Endothelial cell of umbilical vein (primary cell): ENCODE results near the gene HTRA1.

ENCODE experiments used
- EZH2 ChIP-seq: IDR thresholded peaks from 2 replicates; pipeline ENCODE4 v1.6.1; 2012; ENCODE audit warnings: borderline replicate concordance, low read depth, mild to moderate bottlenecking, moderate library complexity, low read length, inconsistent platforms; ENCODE audit not compliant: severe bottlenecking
- GATA2 ChIP-seq: IDR thresholded peaks from 2 replicates; pipeline ENCODE4 v1.7.0; 2011; ENCODE audit warnings: low read depth, mild to moderate bottlenecking, moderate library complexity, mixed read lengths, low read length; ENCODE audit not compliant: insufficient read length, insufficient read depth
- POLR2A ChIP-seq: IDR thresholded peaks from 2 replicates; pipeline ENCODE4 v1.6.1; 2012; ENCODE audit warnings: low read depth, mild to moderate bottlenecking, control low read depth, low read length
- TF ChIP-seq, protein P1 (sequence below), 2 donors: IDR thresholded peaks; 1 replicate in 1 of 2; 2 replicates in 1 of 2; pipeline ENCODE4 v1.5.1; 2011; ENCODE audit warnings: low read length in 2 of 2, mild to moderate bottlenecking in 2 of 2, moderate library complexity in 2 of 2, control low read depth in 1 of 2, inconsistent platforms in 1 of 2, low read depth in 1 of 2; ENCODE audit not compliant: insufficient read depth in 1 of 2; ENCODE audit errors: extremely low read depth in 1 of 2

DNA sequence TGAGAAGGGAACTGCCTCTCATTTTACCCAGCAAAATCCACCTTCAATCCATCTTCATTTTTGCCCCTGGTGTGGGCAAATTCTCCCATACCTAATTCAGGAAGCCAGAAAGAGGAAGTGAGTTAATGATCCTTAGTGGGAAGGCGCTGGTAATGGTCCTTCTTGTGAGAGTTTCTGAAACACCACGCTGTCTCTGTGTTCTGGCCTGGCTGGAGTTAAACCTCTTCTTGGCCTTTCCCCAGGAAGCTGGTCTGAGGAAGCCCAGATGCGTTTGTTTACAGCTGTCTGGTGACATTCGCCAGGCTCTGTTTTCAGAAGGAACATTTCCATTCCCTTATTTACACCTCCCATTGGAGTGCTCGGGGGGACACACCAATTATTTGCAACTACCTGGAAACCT lies 24.3 kb downstream of the HTRA1 start:
- TF ChIP-seq EZH2 (no peak), POLR2A (no peak), GATA2 (no peak)
- TF ChIP-seq, protein P1, sequence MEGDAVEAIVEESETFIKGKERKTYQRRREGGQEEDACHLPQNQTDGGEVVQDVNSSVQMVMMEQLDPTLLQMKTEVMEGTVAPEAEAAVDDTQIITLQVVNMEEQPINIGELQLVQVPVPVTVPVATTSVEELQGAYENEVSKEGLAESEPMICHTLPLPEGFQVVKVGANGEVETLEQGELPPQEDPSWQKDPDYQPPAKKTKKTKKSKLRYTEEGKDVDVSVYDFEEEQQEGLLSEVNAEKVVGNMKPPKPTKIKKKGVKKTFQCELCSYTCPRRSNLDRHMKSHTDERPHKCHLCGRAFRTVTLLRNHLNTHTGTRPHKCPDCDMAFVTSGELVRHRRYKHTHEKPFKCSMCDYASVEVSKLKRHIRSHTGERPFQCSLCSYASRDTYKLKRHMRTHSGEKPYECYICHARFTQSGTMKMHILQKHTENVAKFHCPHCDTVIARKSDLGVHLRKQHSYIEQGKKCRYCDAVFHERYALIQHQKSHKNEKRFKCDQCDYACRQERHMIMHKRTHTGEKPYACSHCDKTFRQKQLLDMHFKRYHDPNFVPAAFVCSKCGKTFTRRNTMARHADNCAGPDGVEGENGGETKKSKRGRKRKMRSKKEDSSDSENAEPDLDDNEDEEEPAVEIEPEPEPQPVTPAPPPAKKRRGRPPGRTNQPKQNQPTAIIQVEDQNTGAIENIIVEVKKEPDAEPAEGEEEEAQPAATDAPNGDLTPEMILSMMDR (IDR thresholded peaks at IDR 0.05; ENCODE audit: extremely low read depth in 1 of 2, insufficient read depth in 1 of 2, low read depth in 1 of 2, low read length in 2 of 2): no peak
